Brain microvascular endothelial cell (primary cell): ENCODE measurements around the gene CHRND.

ENCODE experiments used
- DNase-seq: peaks from one replicate; pipeline ENCODE4 v3.0.0-alpha.2; 2020
- H3K27ac ChIP-seq: fragments of 250-450 bp; sonication (Bioruptor Pico); 2 replicates; pipeline ENCODE4 v1.5.1; 2020; ENCODE audit warnings: mild to moderate bottlenecking, moderate library complexity
- H3K27me3 ChIP-seq: fragments of 250-450 bp; sonication (Bioruptor Pico); replicated peaks from 2 replicates; pipeline ENCODE4 v1.5.1; 2020; ENCODE audit warnings: mild to moderate bottlenecking
- H3K36me3 ChIP-seq: fragments of 250-450 bp; sonication (Bioruptor Pico); replicated peaks from 2 replicates; pipeline ENCODE4 v1.5.1; 2020; ENCODE audit warnings: mild to moderate bottlenecking
- H3K4me3 ChIP-seq: 2 replicates; pipeline ENCODE4 v1.5.1; 2011; ENCODE audit warnings: low read depth, mild to moderate bottlenecking, control low read depth, low read length, moderate library complexity
- CTCF ChIP-seq: IDR thresholded peaks from 2 replicates; pipeline ENCODE4 v1.5.1; 2011; ENCODE audit warnings: low read depth, mild to moderate bottlenecking, moderate library complexity, low read length, control low read depth, inconsistent platforms; ENCODE audit errors: missing control alignments
- in situ Hi-C: cut with HindIII; loops from 2 replicates; pipeline ENCODE4 v1.10.0; 2017; ENCODE audit warnings: low sequenced_read_pairs, low pct_ligation_motif_present

The CHRND gene

GRCh38 chr2:232516551-232516950, 9.4 kb upstream of the CHRND start:
- in situ Hi-C loops, result no loop called here
- H3K4me3 ChIP-seq, result no peak overlapping the region
- DNase-seq, result no peak
- H3K27ac ChIP-seq, result no peak overlapping the region
- H3K36me3 ChIP-seq, result no peaks in the 10 kb centered on the region
- peaks cover 42% of the 10 kb centered on the region for H3K27me3 ChIP-seq
- TF ChIP-seq CTCF, result no peak

GRCh38 chr2:232518844-232519243, 7.1 kb upstream of the CHRND start:
- peaks cover 55% of the 10 kb centered on the region for H3K27me3 ChIP-seq
- DNase-seq, result no peak
- no peak overlapping the region for H3K27ac ChIP-seq
- in situ Hi-C loops, result no loop called here
- TF ChIP-seq CTCF, result no peak
- H3K4me3 ChIP-seq, result no peak overlapping the region
- no peaks in the 10 kb centered on the region for H3K36me3 ChIP-seq

GRCh38 chr2:232519581-232520438, 6.2 kb upstream of the CHRND start, which contains the start of gene PRSS56:
PRSS56 (plus strand) TSS chr2:232520388; CDS start chr2:232520599, 211 bp downstream.
- peaks cover 57% of the 10 kb centered on the region for H3K27me3 ChIP-seq

GRCh38 chr2:232520489-232520888, 5.5 kb upstream of the CHRND start:
- peaks cover 57% of the 10 kb centered on the region for H3K27me3 ChIP-seq
- no peak overlapping the region for H3K27ac ChIP-seq
- no peak for TF ChIP-seq CTCF
- H3K36me3 ChIP-seq, result no peaks in the 10 kb centered on the region
- in situ Hi-C loops, result no loop called here
- no peak overlapping the region for H3K4me3 ChIP-seq
- no peak for DNase-seq

More at GRCh38 chr2:232519581-232520438, 6.2 kb upstream of the CHRND start, which contains the start of gene PRSS56:
- Histone ChIP-seq H3K4me3 (no peak within 1 kb of the TSS), H3K36me3 (no peaks in the 10 kb centered on the region), H3K27ac (no peak within 1 kb of the TSS)
- in situ Hi-C loops, result no loop called here
- TF ChIP-seq CTCF, result no peak
- no peak for DNase-seq

GRCh38 chr2:232521098-232521497, 4.9 kb upstream of the CHRND start:
- no peak for DNase-seq
- no peaks in the 10 kb centered on the region for H3K36me3 ChIP-seq
- in situ Hi-C loops, result no loop called here
- no peak overlapping the region for H3K4me3 ChIP-seq
- H3K27me3 ChIP-seq, result peaks cover 57% of the 10 kb centered on the region
- TF ChIP-seq CTCF, result no peak
- H3K27ac ChIP-seq, result no peak overlapping the region
